PC-9 (cell line): ENCODE results near the gene RGS3.

ENCODE experiments used
- CTCF ChIP-seq: fragments of 200-600 bp; sonication (generic); conservative IDR thresholded peaks from 2 replicates; pipeline ENCODE4 v1.6.1; 2017; ENCODE audit warnings: mixed run types, antibody characterized with exemption, mild to moderate bottlenecking, moderate library complexity
- EZH2 ChIP-seq: fragments of 200-600 bp; sonication (generic); IDR thresholded peaks from 2 replicates; pipeline ENCODE4 v1.8.0; 2017; ENCODE audit warnings: antibody characterized with exemption, low read depth

DNA sequence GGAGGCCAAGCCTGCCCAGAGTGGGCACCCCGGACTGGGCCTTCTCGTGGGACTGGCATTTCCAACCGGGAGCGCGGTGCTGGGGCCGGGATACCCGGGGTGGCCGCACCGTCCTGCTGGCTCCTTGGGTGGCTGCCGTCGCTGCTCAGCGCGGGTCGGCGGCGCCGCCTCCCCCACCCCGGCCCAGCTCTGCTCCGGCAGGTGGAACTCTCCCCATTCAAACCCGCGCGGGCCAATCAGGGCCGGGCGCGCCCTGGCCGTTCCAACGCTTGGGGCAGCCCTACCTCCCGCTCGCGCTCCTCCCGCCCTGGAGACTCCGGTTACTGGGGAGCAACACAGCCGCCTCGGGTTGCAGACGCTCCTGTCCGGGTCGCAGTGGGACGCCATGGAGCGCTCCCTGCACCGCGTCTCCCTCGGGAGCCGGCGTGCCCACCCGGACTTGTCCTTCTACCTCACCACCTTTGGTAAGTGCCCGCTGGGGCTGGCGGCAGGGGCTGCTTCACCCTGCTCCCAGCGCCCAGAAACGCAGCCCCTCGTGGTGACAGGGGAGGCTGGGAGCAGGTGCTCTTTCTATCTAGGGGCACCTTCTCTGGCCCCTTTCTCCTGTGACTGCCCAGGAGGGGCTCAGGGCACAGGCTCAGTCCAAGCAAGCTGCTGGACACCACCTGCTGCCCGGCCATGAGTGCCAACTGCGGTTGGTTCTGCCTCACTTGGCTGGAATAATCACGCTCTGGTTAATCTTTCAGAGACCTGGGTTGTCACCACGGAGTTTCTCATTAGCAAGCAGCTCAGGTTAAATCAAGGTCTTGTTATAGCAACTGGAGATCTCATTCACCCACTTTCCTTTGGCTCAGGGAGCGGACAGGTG is at the start of gene RGS3:
- TF ChIP-seq CTCF (no peak), EZH2 (no peak)
